Body of pancreas (tissue), 4 donors: ENCODE measurements around the gene ATP6V1F. TPM values are rescaled to one million over a fixed set of nuclear protein-coding genes. Genes with fewer than 3 reads are reported as not detected.
"Not testable (repeated sequence)": the region's sequence is repeated elsewhere in the genome, so short reads cannot be mapped to it uniquely, and the experiment has no call there.

ENCODE experiments used
- ATAC-seq: fragments of 150-250 bp; one replicate; pipeline ENCODE4 v1.9.1; 2016
- DNase-seq, 4 donors: peaks; one replicate each; pipeline ENCODE4 v3.0.0-alpha.2; 2019
- H3K27ac ChIP-seq, 4 donors: fragments of 200-600 bp; sonication (generic); 1 replicate in 3 of 4; 2 replicates in 1 of 4; pipeline versions ENCODE4 v1.5.1 to v1.6.1; 2016 to 2019; ENCODE audit warnings: mild to moderate bottlenecking in 1 of 4, mixed read lengths in 1 of 4, moderate library complexity in 1 of 4
- H3K27me3 ChIP-seq, 2 donors: fragments of 200-600 bp; sonication (generic); one replicate each; pipeline ENCODE4 v1.6.0; 2016; ENCODE audit warnings: mild to moderate bottlenecking in 1 of 2
- H3K36me3 ChIP-seq, 2 donors: fragments of 200-600 bp; sonication (generic); replicated peaks in 1 of 2; 2 replicates each; pipeline ENCODE4 v1.5.1; 2016; ENCODE audit warnings: low read depth in 2 of 2; ENCODE audit not compliant: insufficient read depth in 1 of 2
- H3K4me1 ChIP-seq: fragments of 200-600 bp; sonication (generic); one replicate; pipeline ENCODE4 v1.6.0; 2016
- H3K4me3 ChIP-seq, 2 donors: fragments of 200-600 bp; sonication (generic); 1 replicate in 1 of 2; 2 replicates in 1 of 2; pipeline ENCODE4 v1.5.1; 2016 to 2019
- H3K9me3 ChIP-seq, 3 donors: fragments of 200-600 bp; sonication (generic); 1 replicate in 2 of 3; 2 replicates in 1 of 3; pipeline ENCODE4 v1.5.1; 2016
- POLR2A ChIP-seq, 3 donors: fragments of 450-650 bp; IDR thresholded peaks; one replicate each; pipeline ENCODE4 v1.6.1; 2016; ENCODE audit warnings: antibody characterized with exemption in 3 of 3, mild to moderate bottlenecking in 2 of 3
- WGBS, 2 donors: methylation state at CpG; one replicate each; pipeline ENCODE4 v1.1.5; 2017; 5-methylcytosine and 5-hydroxymethylcytosine counted together
- intact Hi-C: fragments of 100-400 bp; cut with DNase I; formaldehyde crosslinking; loops from one replicate; pipeline ENCODE4 v1.15.1; 2023
- total RNA-seq, 2 donors: library from RNA; depleted of rRNA; stranded (reverse); fragments of >200 nt; gene quantifications; one replicate each; pipeline ENCODE4 v1.1.0, GENCODE V29; 2016
- TF ChIP-seq, protein P1 (sequence below), 7 experiments: fragments of 450-650 bp in 4 of 7; fragments of 200-600 bp in 3 of 7; sonication (generic) in 3 of 7; IDR thresholded peaks; one replicate each; pipeline ENCODE4 v1.5.1; 2016 to 2019; ENCODE audit warnings: antibody characterized with exemption in 7 of 7

ATP6V1F gene
- total RNA-seq, 2 donors from 2014 or later, result 36.3 to 45.8 TPM

DNA sequence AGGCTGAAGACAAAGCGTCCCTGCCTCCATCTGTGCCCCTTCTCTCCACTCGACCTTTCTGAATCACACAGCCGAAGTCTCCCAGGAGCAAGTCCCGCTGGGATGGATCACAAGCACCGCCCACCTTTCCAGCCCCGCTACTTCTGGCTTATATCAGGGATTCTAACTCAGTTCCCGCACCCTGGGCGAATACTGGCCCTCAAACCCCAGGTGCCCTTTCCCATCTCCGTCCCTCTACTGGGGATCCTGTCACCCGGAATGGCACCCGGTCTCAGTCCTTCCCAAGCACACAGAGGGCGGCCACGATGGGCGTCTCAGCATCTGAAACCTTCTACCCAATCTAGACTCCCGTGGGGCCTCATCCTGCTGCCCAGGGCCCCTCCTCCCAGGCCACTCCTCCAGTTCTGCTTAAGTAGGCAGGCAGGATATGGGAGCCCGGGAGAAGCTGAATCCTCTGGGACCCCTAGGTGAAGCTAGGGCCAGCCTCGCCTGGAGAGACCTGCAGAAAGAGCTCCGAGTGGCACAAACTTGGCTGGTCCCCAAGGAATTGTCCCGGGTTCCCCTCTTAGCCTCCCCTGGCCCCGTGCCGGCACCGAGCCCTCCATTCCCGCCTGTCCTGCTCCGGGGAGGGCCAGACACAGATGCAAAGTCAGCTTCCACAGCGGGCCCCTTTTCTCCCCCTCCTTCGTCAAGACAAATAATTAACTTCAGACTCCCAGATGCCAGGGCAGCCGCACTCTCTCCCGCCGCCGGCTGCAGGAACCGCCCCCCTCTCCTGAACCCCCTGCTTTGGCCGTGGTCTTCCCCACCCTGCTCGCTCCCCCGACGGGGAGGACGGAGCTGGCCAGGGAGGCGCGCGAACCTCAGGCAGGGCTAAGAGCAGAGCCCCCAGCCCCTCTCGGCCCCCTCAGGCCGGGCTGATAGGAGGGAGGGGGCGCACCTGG, 47.2 kb downstream of the ATP6V1F start:
- peaks cover 10% of the 10 kb centered on the region for H3K4me1 ChIP-seq
- intact Hi-C loops, result loop anchor here (5.0 kb wide), 1 partner anchor 182 kb away; no protein-coding TSS in a partner anchor
- ATAC-seq (peak; percentile 38), DNase-seq (peak in 1 of 4 donors; percentile 39)
- H3K27me3 ChIP-seq, result peaks cover 0 to 9% of the 10 kb centered on the region in 2 donors
- TF ChIP-seq POLR2A (IDR thresholded peaks at IDR 0.05), result no peak
- TF ChIP-seq, protein P1, sequence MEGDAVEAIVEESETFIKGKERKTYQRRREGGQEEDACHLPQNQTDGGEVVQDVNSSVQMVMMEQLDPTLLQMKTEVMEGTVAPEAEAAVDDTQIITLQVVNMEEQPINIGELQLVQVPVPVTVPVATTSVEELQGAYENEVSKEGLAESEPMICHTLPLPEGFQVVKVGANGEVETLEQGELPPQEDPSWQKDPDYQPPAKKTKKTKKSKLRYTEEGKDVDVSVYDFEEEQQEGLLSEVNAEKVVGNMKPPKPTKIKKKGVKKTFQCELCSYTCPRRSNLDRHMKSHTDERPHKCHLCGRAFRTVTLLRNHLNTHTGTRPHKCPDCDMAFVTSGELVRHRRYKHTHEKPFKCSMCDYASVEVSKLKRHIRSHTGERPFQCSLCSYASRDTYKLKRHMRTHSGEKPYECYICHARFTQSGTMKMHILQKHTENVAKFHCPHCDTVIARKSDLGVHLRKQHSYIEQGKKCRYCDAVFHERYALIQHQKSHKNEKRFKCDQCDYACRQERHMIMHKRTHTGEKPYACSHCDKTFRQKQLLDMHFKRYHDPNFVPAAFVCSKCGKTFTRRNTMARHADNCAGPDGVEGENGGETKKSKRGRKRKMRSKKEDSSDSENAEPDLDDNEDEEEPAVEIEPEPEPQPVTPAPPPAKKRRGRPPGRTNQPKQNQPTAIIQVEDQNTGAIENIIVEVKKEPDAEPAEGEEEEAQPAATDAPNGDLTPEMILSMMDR (IDR thresholded peaks at IDR 0.05), result no peak
- 16 to 34% methylated on average over 23 to 42 of the region's 42 CpGs for WGBS, 2 donors
- H3K36me3 ChIP-seq, result no peaks in the 10 kb centered on the region
- H3K9me3 ChIP-seq, result no peaks in the 10 kb centered on the region
- H3K4me3 ChIP-seq, result no peak overlapping the region
- no peak overlapping the region for H3K27ac ChIP-seq

DNA sequence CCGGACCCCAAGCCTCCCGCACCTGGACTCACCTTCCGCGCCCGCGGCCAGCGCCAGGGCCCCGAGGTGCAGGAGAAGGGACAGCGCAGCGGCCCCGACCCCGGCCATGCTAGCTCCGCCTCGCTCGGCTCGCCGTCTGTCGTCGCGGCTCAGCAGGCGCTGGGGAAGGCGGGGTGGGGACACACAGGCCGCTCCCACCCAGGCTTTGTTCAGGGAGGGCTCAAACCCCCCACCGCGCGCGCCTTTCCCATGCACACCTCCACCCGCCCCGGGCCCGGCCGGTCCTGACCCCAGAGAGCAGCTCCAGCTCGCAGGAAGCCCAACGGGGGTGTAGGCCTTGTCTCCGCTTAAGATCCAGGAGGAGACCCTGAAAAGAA, 47.9 kb downstream of the ATP6V1F start, which contains the start of gene KCP:
KCP (minus strand) TSS at position 141 of the 377 bp plus-strand sequence; CDS start at position 108, 33 bp downstream.
- H3K36me3 ChIP-seq, result no peaks in the 10 kb centered on the region
- TF ChIP-seq, protein P1 (IDR thresholded peaks at IDR 0.05), result no peak
- no peak for TF ChIP-seq POLR2A (IDR thresholded peaks at IDR 0.05)
- no peak for ATAC-seq
- intact Hi-C loops, result no loop called here
- H3K4me1 ChIP-seq, result peaks cover 10% of the 10 kb centered on the region
- H3K4me3 ChIP-seq, result no peak within 1 kb of the TSS
- peak within 1 kb of the TSS in 1 of 4 donors; percentile 40 for H3K27ac ChIP-seq
- 27 to 100% methylated on average over 1 to 34 of the region's 34 CpGs for WGBS, 2 donors
- H3K9me3 ChIP-seq, result no peaks in the 10 kb centered on the region
- peaks cover 0 to 9% of the 10 kb centered on the region in 2 donors for H3K27me3 ChIP-seq
- DNase-seq, result no peak

DNA sequence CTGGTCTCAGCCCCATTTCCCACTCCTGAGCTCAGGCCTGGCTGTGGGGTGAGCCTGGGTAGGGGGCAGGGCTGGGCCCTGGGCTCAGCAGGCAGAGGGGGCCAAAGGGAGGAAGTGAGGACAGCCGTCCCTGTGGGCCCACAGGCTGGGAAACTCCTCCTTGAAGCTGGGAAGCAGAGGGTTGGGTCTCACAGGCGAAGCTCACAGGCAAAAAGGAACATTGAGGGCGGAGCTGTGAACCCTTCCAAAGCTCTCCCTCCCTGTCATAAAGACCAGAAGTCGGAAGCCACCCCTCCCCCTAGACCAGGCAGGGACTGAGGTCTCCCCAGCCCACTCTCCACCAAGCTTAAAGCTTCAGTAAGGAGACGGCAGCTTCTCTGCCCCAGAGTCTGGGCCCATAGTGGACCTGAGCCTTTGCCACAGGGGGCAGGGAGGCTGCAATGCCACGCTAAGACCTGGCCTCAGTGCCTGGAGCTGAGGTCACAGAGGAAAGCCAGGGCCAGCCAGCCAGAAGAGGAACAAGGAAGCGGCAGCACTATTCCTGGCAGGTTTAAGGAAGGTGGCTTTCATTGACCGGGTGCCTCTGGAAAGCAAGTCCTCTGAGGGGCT, 48.9 kb downstream of the ATP6V1F start:
- TF ChIP-seq POLR2A (IDR thresholded peaks at IDR 0.05), result no peak
- TF ChIP-seq, protein P1 (IDR thresholded peaks at IDR 0.05), result no peak
- no peaks in the 10 kb centered on the region for H3K36me3 ChIP-seq
- peak; percentile 41 for ATAC-seq
- intact Hi-C loops, result no loop called here
- H3K27me3 ChIP-seq, result peaks cover 0 to 9% of the 10 kb centered on the region in 2 donors
- peak in 1 of 4 donors; percentile 25 for DNase-seq
- 63% methylated on average over 4 to 8 of the region's 8 CpGs for WGBS, 2 donors
- H3K9me3 ChIP-seq, result no peaks in the 10 kb centered on the region
- no peak overlapping the region for H3K4me3 ChIP-seq
- H3K27ac ChIP-seq, result peak overlapping the region in 1 of 4 donors; percentile 40
- peaks cover 10% of the 10 kb centered on the region for H3K4me1 ChIP-seq

DNA sequence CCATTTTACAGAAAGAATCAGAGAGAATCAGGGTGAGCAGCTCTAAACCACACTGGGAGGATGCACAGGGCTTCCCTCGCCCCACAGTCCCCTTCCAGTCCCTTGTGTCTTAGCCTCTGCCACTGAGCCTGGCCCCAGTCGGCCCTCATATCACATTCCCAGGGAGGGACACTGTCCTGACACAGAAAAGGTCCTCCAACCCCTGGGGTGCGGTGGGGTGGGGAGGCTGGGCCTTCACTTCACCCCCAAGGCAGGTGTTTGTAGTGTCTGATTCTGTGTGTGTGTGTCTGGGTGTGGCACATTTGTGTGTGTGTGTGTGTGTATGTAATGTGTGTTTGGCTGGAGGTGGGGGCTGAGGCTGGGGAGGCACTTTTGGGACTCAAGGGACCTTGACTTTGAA, 49.6 kb downstream of the ATP6V1F start:
- intact Hi-C loops, result no loop called here
- Histone ChIP-seq H3K36me3 (no peaks in the 10 kb centered on the region), H3K27me3 (peaks cover 0 to 9% of the 10 kb centered on the region in 2 donors), H3K9me3 (no peaks in the 10 kb centered on the region), H3K27ac (no peak overlapping the region), H3K4me1 (peaks cover 10% of the 10 kb centered on the region), H3K4me3 (no peak overlapping the region)
- no peak for TF ChIP-seq POLR2A (IDR thresholded peaks at IDR 0.05)
- TF ChIP-seq, protein P1 (IDR thresholded peaks at IDR 0.05), result no peak
- ATAC-seq (no peak), DNase-seq (no peak)
- WGBS, 2 donors, result 57 to 67% methylated on average over 3 of the region's 3 CpGs

DNA sequence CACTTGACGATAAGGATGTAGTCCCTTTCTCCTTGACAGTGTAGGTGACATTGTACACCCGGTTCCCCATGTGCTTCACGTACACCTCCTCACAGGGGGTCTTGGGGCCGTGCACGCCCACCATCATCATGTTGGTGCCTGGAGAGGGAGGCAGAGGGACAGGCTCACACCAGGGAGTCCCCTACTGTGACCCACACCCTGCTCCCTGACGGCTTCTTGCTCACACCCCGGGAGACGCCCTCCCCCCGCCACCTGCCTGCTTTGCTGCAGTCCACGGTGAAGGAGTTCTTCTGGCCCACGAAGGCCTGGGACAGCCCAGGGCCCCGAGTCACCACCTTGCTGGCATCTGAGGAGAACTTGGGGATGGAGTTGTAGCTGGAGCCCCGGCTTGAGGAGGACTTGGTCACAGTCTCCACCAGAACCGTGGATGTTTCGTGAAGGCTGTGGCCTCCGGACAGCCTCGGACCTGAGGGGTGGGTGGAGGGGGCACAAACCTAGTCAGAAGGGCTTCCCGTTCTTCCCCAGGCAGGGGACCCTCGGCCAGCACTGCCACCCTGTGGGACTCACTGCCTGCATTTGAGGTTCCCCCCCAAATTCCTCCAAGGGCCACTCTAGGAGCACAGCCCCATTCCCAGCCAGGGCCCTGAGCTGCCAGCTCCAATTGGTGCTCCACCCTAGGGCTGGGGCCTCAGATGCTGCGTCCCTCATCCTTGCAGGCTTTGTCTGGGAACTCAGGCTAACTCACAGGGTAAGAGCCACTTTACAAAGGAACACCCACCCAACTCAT, 50.2 kb downstream of the ATP6V1F start:
- ATAC-seq, H3K27me3 ChIP-seq, H3K4me3 ChIP-seq, H3K27ac ChIP-seq, H3K36me3 ChIP-seq, H3K9me3 ChIP-seq, intact Hi-C loops, DNase-seq: not testable (repeated sequence)
- WGBS, 2 donors, result 83 to 100% methylated on average over 1 of the region's 20 CpGs
- peaks cover 10% of the 10 kb centered on the region for H3K4me1 ChIP-seq
